COLO829 (cell line): ENCODE measurements around the gene JUNB.
"Not testable (repeated sequence)": the region's sequence is repeated elsewhere in the genome, so short reads cannot be mapped to it uniquely, and the experiment has no call there.

ENCODE experiments used
- DNase-seq: peaks from one replicate; pipeline ENCODE4 v3.0.0; 2012; ENCODE audit warnings: low spot score

The JUNB gene

GRCh38 chr19:12789098-12789903 is 2.0 kb upstream of the JUNB start:
- no peak for DNase-seq

- DNase-seq, result no peak
These were observed 1.2 kb upstream of the JUNB start for GRCh38 chr19:12789904-12790619.

GRCh38 chr19:12790628-12791344 is 500 bp upstream of the JUNB start:
- DNase-seq, result no peak

GRCh38 chr19:12792051-12792852 is 966 bp downstream of the JUNB start:
- no peak for DNase-seq

- no peak for DNase-seq
These were observed 1.6 kb downstream of the JUNB start for GRCh38 chr19:12792853-12793289.

GRCh38 chr19:12793290-12794195 is 2.3 kb downstream of the JUNB start:
- peak; percentile 99 for DNase-seq

- no peak for DNase-seq
These were observed 3.1 kb downstream of the JUNB start for GRCh38 chr19:12794196-12794941.

- no peak for DNase-seq
These were observed 3.7 kb downstream of the JUNB start for GRCh38 chr19:12794971-12795381.

GRCh38 chr19:12796146-12797071 is 5.1 kb downstream of the JUNB start:
- DNase-seq, result no peak

GRCh38 chr19:12797141-12797587 is 5.9 kb downstream of the JUNB start:
- DNase-seq, result no peak

- not testable (repeated sequence) for DNase-seq
These were observed 6.3 kb downstream of the JUNB start for GRCh38 chr19:12797607-12798006.

- no peak for DNase-seq
These were observed 8.6 kb downstream of the JUNB start for GRCh38 chr19:12799742-12800465.

GRCh38 chr19:12800466-12800770 is 9.1 kb downstream of the JUNB start:
- no peak for DNase-seq

- DNase-seq, result no peak
These were observed 9.7 kb downstream of the JUNB start for GRCh38 chr19:12800923-12801465.

- no peak for DNase-seq
These were observed 10.4 kb downstream of the JUNB start, which contains the start of the genes PRDX2 and THSD8 for GRCh38 chr19:12801466-12802266. PRDX2 (minus strand) TSS chr19:12801800; CDS start chr19:12801261, 539 bp downstream. THSD8 (plus strand) TSS chr19:12802069; CDS start chr19:12802072, 3 bp downstream.

- no peak for DNase-seq
These were observed 11.2 kb downstream of the JUNB start for GRCh38 chr19:12802267-12803106.
